Epidermal melanocyte (primary cell): ENCODE data around the gene ADCY3.

Experiments used
- DNase-seq: peaks from one replicate; pipeline ENCODE4 v3.0.0; 2011; ENCODE audit warnings: low spot score; ENCODE audit not compliant: insufficient read length

ADCY3 gene

DNA sequence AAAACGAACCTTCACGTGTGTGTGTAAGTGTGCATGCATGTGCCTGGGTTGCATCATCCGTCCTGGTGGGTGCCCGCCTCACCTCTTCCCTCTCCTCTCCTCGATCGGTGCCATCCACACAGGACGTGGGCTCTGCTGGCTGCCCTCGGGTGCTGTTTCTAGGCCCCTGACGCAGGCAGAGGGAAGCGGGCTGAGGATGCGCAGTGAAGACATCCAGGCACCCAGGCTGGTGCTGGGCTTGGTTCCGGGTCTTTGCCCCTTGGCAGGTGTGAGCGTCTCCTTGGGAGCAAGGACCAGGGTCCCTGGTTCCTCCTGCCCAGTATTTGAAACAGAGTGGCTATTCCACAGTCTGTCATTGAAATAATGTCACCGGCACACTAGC, 6.2 kb upstream of the ADCY3 start:
- no peak for DNase-seq

DNA sequence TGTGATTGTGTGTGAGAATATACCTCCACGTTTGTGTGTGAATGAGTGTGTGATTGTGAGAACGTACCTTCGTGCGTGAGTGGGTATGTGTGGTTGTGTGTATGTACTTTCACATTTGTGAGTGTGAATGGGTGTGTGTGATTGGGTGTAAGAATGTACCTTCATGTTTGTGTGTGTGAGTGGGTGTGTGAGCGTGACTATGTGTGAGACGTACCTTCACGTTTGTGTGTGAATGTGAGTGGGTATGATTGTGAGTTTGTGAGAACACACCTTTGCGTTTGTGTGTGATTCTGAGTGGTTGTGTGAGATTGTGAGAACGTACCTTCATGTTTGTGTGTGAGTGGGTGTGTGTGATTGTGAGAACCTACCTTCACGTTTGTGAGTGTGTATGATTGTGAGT, 5.8 kb upstream of the ADCY3 start:
- no peak for DNase-seq

DNA sequence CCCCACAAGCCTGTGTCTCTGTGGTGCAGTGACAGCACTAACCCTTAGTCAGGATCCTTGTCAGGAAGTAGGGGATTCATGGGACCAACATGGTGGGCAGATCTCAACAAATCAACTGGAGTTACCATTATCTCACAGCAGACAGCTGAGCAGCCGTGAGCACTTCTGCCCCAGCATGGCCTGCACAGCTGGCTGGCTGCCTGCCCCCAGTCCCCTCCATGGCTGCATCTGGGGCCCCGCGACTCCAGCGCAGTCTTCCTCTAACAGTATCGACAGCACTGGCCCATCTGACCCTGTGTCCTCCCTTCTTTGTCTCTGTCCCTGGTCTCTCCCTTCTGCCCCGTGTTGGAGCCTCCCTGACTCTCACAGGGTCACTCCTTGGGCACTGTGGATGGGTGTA, 4.7 kb upstream of the ADCY3 start:
- DNase-seq = no peak

DNA sequence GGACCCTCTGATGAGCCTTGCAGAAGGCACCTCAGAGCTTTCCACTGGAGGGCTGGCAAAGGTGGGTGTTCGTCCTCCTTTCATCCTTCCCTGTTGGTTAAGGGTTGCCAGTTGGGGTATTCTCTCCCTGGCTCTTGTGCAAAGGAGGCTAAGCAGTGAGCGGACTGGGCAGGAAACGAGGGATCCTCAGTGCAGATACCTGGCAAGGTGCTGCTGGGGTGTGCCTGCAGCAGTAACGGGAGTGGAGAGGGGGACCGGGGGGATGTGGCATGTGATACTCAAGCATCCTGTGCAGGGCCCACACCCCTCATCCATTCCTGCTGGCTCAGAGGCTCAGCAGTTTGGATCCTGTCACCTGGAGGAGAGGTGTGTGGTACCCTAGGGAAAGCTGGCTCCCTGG, 4.2 kb upstream of the ADCY3 start:
- no peak for DNase-seq

DNA sequence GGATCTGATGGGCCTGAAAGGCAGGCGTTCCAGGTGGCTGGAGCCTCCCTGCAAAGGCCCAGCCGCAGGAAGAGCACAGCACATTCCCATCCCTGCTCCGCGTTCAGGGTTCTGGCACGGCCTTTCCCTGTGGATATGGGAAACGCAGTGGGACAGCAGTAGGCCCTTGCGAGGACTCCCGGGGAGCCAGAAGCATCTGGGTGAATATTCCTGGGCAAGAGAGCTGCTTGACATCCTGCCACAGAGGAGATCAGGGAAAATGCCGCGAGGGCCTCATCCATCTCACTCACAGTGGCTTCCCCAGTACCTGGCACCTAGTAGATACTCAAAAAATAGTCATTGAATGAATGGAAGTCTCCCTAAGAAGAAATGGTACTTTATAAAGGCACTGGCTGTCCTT, 3.1 kb upstream of the ADCY3 start:
- no peak for DNase-seq

DNA sequence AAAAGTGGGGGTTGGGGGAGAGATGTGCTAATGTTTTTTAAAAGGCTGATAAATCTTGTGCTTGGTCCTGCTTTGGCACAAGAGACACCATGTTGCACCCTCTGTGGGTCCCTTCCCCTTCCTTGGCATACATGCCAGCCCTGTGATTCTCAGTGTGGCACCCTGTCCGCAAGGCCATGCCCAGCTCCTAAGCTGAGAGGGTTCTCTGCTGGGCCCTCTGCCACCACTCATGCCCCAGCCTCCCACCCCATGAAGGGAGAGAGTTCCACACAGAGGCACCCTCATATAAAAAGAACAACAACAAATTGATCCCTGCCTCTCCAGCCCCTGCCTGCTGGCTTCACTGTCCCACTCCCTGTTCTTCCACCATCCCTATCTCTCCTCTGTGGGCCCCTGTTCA, 2.5 kb upstream of the ADCY3 start:
- no peak for DNase-seq

DNA sequence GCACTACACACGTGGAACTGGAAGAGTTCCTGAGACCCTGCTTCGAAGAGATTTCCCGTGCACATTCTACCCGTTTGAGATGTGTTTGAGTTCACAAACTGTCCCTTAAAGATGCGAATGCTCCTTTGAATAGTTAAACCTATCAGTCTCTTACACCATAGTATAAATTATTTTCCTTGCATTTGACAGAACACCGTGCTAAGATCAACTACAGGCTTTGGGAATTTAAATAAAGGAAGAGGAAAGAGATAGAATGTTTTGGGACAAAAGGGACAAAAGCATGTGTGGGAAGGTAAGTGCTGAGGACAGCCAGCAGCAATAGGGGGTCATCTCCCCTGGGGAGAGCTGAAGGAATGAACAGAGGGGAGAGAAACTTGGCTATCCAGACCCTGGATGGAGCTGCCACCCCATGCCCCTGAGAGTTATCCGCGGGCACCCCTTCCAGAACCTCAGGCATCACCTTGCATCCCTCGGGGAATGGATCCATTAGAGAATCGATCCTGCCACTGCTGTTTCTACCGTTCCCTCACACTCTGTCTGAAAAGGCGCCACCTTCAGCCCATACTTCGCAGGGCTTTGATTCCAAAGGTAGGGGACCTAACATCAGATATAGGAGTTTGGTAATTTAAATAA, 888 bp upstream of the ADCY3 start:
- DNase-seq = no peak

DNA sequence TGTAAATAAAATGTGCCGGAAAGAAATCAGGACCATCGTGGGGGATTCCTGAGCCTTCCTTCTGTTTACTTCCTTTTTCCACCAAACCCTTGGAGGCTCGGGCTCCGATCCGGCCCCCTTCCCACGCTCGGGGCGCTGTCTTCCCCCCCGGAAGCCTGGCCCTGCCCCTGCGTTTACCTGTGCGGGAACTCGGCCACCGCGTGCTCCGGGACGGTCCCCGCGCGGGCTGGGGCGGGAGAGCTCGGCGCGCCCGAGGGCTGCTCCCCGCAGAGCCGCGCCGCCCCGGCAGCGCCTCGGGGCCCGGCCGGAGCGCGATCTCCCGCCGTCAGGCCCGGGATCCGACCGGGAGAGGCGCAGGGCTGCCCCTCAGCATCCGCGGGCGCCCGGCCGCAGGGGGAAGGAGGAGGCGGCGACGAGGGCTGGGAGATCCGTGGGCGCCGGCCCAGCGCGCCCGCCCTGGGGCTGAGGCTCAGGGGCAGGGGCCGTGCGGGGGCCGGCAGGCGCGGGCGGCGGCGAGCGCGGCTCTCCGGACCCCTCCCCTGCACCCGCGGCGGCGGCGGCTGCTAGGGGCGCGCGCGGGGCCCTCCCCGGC, 435 bp downstream of the ADCY3 start:
- DNase-seq = no peak

DNA sequence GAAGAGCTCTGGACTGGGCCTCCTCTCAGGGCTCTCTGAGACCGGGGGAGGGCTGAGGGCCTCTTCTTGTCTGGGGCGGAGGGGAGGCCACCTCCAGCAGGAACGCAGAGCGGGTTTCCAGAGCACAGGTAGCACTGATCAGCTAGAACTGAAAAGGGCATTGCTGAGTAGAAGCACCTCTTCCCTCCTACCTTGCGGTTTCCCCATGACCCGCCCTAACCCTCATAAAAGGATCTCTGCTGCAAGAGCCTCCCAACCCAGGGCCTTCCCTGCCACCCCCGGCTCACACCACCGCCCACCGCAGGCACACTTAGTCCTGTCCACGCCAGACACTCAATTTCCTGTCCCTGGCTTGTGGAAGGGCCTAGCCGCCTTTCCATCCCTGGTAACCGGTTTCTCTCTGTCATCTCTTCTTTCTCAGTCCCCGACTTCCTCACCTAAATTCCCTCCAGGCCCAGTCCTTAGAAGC, 966 bp downstream of the ADCY3 start:
- no peak for DNase-seq

DNA sequence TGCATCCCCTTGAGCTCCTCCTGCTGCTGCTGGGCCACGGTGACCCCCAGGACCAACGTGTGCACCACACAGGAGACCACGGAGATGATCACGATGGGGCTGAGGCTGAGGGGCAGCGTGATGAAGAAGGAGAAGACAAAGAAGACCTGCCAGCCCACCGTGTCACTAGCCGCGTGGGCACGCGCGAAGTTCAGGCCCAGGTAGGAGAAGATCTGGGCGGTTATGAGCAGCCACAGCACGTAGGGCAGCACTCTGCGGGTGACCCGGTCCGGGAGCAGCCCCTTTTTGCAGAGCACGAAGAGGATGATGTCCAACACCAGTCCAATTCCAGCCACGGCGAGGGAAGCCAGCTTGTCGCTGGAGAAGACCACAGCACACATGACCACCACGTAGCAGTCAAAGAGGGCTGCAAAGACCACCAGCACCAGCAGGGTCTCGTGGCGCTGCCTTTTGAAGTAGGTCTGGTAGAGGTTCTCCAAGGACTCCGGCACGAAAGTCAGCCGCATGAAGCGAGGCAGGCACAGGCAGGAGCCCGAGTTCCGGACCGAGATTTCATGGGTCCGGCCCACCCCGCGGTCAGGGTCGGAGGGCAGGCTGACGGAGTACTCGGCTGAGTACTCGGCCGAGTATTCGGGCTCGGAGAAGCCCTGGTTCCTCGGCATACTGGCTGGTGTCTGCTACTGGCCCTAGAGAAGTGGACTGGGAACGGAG, 1.6 kb downstream of the ADCY3 start:
- DNase-seq = no peak

DNA sequence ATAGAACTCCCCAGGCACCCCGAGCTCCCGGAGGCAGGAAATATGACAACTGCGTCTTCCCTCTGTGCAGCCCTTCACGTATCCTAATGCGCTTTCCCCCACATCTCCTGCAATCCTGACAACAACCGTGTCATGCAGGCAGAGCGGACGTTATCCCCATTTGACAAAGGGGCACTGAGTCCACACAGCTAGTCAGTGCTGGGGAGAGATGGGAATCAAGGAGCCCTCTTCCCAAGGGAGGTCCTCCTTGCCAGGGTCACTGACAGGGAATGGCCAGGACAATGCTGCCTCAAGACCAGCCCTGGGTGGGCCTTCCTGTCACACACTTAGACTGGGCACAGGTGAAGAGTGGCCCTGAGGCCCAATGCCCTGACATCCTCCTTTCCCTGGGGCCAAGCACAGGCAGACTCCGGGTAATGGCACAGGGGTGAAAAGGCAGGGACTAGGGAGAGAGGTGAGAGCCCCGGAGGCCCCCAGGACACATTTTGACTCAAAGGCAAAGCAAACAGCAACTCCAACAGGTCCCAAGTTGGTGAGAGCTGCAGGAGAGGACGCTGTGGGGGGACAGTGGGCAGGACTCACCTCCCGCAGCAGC, 2.2 kb downstream of the ADCY3 start:
- no peak for DNase-seq

DNA sequence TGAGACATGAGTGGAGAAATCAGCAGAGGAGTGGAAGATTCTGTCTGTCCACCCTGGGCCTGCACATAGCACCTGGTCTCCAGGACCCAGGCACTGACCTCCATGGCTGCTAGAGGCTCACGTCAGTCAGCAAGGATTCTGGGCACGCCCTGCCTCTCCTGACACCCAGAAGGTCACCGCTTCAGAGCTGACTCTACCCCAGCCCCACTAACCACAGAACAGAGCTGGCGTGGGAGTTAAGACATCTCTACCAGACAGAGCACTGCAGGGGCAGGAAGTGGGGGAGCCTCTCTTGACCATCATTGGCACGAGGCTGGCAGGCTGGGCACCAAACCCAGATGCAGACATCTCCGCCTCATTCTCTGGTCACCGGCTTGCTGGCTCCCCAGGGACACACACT, 3.0 kb downstream of the ADCY3 start:
- DNase-seq = no peak

DNA sequence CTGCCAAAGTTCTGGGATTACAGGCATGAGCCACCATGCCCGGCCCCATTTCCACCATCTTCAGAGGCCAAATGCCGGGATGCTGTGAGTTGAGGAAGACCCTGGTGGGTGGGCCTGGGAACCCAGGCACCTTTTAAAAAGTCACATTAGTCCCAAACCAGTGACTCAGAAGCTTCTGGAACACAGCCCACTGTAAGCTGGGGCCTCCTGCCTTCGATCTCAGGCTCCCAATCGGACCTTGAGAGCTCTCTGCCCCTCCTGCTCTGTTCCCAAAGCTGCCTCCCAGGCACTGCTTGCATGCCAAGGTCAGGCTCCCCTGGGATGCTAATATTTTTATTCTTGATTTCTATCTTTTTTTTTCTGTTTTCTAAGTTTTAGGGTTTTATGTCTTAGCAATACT, 4.2 kb downstream of the ADCY3 start:
- DNase-seq = no peak

DNA sequence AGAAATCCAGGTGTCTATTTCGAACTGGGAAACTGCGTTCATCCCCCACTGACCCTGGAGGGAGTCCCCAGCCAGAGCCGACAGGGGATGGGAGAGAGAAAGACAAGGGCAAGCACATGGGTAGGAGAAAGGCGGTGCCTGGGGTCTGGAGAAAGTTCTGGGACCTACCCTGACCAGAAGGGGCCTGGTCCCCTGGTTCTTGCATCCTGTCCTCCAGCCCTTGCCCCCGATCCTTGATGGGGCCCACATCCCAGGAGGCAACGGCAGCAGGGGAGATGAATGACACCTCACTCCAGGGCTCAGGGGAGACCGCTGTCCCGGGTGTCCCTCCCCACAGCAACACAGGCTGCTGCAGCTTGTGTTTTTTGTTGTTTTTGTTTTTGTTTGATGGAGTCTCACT, 4.9 kb downstream of the ADCY3 start:
- DNase-seq = no peak

DNA sequence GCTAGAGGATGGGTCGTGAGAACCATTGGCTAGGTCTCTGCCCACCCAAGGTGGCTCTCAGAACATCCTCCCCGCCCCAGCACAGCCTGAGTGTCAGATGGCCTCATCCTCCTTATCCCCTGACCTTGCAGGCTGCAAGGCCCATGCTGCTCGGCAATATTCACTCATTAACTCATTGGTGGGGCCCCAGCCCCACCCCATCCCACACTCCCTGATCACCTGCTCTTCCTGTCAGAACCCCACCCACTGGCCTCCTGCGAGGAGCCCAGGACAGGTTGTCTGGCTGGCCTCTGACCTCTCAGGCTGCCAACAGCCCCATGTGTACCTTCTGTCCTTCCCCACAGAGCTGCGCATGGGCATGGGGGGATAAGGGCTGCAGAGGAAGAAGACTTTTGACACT, 5.3 kb downstream of the ADCY3 start:
- DNase-seq = no peak

DNA sequence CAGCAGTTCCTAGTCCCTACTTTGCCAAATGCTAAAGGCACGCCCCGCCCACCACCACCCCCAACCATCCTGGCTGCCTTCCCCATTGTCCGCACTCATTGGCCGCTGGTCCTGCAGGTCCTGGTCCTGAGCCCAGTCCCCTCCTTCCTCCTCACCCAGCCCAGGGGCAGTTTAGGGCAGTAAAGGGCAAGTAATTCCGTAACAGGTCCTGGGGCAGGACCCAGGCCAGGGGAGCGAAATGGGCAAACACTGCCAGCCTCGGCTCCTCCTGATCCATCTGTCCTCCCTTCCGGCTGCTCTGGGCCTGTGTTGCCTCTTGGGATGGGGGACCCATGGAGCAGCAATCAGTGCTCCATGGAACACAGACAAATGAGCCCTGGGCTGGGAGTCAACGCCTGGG, 6.1 kb downstream of the ADCY3 start:
- no peak for DNase-seq

DNA sequence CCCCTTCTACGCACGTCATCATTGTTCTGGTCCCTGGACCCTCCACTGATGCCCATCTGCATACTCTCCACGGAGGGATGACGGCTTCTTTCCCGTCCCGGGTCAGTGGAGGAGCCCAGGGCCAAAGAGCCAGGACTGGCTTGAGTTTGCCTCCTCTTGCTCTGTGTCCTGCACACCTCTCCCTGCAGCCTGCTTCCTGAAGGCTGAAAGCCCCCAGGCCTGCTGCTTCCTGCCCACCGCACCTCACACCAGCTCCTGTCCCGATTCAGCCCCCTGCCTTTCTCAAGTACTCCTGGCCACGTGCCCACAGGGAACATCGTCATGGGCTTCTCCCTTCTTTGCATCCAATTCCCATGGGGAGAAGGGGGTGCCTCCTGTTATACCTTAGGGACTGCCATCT, 7.1 kb downstream of the ADCY3 start:
- no peak for DNase-seq

DNA sequence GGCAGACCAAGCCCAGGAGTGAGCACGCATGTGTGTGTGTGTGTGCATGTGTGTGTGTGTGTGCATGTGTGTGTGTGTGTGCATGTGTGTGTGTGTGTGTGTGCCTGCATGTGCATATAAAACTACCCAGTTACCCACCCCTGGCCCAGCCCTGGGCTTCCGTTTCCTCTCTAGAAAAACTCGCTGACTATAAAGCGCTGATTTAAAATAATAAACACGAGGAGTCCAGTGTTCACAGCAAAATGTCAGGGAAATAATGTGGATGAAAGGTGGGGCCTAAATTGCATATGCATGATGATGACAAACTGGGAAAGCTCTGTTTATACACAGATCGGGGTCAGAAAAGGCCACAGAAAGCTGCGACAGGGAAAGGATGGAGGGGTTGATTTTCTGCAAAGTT, 7.5 kb downstream of the ADCY3 start:
- DNase-seq = no peak

DNA sequence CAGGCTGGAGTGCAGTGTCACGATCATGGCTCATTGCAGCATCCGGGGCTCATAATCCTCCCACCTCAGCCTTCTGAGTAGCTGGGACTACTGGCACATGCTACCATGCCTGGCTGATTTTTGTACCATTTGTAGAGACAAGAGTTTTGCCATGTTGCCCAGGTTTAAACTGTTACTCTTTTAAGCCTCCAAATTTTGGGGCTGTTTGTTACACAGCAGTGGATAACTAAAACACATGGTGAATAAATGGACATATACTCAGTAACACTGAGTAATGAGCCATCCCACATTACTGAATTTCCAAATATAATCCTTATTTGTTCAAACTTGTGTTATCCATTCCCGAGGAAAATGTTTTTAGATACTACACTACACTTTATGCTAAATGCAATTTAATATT, 9.8 kb downstream of the ADCY3 start:
- DNase-seq = no peak

DNA sequence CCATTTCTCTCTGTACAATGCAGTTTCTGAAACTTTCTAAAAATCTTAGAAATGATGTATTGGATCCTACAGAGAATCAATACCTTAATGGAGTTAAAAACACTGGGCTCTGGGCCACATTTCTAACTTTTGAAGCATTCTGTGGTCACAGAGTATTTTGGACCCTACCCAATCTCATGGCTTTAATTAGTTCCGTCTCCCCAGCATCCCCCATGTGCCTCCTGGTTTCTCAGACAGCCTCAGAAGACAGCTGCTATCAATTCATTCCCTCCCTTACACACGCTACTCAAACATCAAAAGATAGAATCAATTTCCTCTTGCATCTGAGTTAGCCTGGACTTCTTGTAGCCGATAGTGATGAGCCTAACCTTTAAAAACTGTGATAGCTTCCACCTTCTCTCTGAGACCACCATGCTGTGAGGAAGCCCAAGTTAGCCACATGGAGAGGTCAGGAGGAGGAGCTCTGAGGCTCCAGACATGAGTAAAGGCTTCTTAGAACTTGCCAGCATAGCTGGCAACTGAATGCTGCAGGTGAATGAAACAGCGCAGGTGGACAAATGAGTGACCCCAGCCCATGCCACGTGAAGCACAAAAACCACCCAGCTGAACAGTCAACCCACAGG, 10.4 kb downstream of the ADCY3 start:
- peak; percentile 66 for DNase-seq

DNA sequence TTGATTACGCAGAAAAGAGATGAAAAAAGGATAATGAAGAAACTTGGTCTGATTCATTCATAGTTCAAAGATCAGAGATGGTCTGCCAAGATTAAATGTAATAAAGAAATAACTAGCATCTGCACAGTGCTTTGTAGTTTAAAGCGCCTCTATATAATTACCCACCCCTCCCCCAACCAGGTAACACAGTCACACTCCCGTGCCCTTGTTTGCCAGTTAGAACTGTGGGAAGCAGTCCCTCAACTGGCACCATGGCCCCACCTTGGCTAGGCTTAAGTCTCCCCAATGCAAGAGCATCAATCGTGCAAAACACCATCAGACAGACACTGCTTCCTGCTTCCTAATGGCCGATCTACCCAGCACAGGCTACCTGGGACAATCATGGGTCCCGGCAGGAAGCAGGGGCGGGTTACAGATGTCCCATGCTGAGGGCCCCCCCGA, 11.6 kb downstream of the ADCY3 start:
- no peak for DNase-seq

DNA sequence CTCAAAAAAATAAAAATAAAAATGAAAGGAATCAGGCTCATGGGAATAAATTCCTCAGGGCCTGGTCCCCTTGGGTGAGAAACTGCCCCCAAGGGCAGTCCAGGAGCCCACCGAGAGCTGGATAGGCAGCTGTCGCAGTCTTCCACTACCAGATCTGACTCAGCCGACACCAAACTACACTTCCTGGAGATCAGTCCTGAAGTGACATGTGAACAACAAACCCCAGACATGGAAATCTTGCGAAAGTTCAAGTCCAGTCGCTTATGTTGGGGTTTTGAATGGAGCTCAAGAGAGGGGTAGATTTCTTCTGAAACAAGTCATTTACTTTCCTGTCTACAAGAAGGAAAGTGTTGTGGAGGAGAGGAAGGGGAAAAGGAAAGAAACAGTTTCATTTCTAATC, 12.9 kb downstream of the ADCY3 start:
- no peak for DNase-seq
